ENCODE measurements around the gene KCNE4.
"Not testable (repeated sequence)": the region's sequence is repeated elsewhere in the genome, so short reads cannot be mapped to it uniquely, and the experiment has no call there.

KCNE4 gene

DNA sequence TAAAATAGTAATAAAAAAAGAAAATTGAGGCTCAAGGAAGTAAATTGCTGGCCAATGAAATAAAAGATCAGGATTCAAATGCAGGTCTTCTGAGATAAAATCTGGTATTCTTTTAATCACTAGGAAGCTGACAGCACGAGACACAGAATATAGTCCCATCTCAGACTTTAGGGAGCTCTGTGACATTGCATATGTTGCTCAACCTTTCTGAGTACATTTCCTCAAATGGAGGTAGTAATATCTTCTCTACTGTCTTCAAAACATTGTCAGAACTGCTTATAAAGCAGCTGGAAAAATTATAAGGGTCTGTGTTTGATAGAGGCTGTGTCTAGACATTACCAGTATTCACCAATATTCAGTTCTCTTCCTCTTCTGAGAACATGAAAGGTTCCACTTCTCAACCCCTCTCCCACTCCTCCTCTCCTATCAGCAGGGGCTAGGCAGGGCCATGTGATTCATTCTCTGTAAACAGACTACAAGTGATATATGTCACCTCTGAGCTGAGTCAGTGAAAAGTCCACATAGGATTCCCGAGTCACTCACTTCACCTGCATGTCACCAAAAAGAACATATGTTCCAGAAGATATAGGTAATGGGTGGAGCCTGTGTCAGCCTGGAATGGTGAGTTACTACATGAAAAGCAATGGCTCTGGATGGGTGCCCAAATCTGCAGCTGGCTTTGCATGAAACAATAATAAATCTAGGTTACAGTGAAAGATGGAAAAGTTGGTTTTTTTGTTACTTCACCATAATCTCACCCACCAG is 7.1 kb downstream of the KCNE4 start:
- no peak for DNase-seq

DNA sequence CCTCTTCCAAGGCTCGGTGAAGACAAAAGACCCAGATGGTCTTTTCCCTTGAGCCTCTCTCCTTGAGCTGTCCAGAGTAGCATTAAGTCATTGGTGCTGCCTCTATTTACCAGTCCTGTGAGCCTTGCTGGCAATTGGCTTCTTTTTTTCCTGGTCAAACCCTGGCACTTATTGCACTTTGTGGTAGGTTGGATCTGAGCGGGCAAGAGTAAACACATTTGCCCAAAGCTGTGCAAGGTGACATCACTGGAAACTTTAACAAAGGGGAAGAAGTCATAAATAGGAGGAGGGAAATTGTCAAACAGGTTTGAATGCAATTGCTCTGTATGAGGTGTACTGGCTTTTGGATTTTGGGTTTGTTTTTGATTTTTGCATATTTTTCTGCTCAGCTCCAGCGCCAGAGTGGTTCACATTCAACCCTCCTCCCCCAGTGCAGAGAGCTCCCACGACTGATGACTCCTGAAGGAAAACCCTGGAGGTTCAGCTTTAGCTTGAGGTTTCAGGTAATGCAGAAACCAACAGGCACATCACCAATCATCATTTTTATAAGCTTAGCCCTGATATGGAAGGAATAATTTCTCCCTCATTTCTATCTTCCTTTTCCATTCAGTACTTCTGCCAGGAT is 8.3 kb downstream of the KCNE4 start:
- DNase-seq: no peak

DNA sequence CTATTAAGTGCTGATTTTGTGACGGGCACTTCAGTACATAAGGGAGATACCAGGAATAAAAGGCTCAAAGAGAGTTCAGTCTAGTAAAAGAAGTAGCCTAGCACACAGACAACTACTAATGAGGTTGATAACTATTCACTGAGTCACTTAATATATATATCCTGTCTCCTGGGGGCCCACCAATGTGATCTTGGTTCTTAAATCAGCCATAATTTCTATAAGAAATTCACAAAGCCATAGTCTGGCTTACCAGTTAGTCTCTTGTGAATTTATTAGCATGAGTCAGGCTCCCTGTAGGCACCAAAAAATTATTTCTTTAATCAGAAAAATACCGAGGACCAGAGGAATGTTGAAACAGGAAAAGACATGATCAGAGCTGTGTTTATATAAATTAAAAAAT is 10.4 kb downstream of the KCNE4 start:
- DNase-seq: no peak

DNA sequence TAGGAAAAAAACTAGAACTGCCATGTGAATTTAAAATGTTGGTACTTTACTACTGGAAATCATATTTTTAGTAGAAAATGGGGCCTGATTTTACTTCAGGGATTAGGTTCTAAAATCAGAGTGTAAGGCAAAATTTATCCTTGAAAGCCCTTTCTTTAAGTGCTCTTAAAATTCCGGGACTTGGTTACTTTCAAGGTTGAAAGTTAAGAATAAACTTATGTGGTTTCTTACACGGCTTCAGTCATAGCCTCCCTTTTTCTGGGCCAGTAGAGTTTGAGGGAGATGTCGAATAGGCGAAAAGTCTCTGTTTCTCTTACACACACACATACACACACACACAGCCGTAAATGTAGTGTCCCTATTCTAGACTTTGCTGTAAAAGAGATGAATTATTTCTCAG is 13.1 kb downstream of the KCNE4 start:
- DNase-seq: no peak

DNA sequence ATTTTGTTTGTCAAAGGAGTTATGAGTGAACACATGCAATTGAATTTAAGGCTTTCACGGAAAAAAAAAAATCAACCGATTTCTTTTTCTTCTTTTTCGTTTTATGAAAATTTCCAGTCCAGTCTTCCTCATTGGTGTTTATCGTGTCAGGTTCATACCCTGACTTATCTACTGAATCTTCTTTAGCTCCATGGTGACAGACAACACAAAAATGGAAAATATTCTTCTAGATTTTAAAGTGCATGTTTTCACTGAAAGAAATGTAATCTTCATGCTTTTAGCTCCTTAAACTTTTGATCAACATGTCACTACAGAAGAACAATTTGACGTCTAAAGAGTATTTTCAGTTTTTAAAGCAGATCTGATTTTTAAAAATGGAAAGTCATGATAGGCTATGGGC is 14.7 kb downstream of the KCNE4 start:
- DNase-seq: no peak

DNA sequence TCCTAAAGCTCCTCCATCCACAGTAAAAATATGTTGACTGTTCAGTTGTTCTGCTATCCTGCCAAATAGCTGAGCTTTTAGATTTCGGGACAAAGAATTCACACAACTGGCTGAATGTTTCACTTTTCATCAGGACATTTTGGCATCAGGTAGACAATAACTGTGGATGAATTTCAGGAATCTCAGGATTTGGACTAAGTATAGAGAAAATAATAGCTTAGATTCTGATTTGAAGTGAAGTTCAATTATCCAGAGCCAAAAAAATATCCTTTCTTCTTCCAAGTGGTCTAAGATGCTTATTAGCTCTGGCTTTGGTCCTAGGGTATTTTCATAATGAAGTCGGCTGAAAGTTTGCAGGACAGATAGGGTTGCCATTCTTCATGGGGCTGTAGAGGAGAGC is 16.1 kb downstream of the KCNE4 start:
- no peak for DNase-seq

DNA sequence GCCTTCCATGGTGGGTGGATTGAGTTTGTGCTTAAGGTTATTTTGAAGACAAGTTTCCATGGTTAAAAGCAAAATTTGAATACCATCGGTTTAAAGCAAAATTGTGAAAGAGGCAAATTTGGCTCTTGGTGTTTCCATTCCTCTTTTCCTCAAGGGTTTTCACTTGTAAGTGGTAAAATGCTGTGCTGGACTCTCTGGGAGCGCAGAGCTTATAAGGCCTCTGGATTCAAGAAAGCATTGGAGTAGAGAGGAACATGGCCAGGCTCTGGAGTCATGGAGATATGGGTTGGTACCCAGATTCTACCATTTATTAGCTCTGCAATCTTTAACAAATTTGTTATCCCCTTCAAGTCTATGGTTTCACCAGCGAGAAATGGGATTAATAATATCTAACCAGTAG is 17.5 kb downstream of the KCNE4 start:
- DNase-seq: no peak

DNA sequence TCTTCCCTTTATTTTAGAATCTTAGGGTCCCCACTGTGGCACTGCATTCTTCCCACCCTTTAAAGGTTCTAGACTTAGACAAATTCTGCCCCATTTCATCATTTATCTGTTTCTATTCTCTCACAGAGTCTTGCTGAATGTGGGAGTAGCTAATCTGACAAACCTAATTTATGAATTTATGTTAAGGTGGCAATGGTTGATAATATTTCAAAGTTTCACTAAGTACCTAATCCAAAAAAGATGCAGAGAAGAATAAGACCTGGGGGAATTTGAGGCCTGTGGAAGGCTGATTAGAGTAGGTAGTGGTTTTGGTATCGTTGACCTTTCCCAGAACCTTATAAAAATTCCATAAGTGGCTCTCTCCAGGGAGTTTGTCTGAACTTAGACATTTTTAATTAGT is 18.0 kb downstream of the KCNE4 start:
- DNase-seq: no peak

DNA sequence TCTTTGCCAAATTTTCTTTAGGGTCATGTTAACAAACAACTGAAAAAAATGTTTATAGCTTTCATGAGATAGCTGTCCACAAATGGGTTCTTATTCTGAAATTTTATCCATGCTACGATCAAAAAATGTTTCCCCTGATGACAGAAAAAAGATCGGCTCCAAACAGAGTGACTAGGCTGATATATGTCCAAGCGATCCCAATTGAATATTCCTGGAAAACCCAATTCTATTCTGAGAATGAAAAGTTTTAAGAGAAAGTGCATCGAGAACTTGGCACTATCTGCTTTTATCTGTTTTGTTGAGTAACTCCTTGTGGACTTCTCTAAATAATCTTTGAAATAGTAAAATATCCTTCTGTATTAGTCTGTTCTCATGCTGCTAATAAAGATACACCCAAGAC is 19.1 kb downstream of the KCNE4 start:
- DNase-seq: no peak

DNA sequence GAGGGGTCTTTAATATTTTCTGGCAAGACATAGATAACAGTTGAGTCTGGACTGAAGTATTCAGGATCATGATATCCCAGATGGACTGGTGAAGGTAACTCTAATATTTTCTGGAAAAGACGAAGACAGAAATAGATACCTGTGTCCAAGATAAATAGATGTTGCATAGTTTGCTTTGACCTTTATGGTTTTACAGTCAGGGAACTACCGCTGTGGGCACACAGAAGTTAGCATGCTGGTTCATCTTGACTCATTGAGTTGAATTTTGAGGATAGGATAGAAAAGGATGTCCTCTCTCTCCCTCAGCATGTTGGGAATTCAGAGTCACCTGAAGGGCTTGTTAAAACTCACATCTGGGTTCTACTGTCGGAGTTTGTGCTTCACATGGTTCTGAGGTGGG is 20.8 kb downstream of the KCNE4 start:
- no peak for DNase-seq

DNA sequence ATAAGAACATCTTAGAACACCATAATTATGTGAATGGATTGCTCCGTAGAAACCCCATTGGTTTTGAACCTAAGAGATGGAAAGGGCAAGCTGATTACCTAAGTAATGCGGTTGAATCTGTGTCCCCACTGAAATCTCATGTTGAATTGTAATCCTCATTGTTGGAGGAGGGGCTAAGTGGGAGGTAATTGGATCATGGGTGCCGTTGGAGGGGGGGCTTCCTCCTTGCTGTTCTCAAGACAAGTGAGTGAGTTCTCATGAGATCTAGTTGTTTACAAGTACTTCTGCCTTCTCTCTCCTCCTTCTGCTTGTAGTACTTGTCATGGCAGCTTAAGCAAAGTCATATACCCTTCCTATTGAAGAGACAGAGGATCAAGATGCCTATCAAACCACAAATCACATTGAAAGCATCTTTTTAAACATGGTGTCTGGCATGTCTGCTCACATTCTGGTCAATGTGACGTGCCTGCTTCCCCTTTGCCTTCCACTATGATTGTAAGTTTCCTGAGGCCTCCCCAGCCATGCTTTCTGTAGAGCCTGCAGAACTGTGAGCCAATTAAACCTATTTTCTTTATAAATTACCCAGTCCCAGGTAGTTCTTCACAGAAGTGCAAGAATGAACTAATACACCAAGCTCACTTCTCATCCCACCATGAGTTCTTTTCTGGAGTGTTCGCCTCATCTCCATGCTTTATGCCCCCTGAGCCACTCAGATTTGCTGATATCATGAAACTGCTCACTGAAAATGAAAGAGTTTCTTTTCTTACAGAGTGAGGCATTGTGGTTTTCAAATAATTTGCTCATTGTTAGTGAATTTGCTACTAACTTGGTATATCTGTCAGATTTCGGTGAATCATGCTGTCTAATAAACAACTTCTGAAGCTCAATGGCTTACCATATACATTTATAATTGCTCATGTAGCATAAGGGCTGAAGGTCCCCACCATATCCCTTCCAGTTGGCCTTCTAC is 23.6 kb downstream of the KCNE4 start:
- no peak for DNase-seq

DNA sequence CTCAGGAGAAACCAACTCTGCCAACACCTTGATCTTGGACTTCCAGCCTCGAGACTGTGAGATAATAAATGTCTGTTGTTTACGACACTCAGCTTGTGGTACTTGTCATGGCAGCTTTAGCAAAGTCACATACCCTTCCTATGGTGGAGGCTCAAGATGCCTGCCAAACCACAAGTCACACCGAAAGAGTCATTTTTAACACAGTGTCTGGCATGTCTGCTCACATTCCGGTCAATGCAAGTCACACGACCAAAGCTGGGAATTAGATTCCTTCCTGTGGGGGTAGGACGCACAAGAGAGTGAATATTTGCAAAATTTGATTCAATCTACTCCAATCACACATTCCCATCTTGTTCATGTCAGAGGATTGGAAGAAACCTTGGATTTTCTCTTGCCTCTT is 24.6 kb downstream of the KCNE4 start:
- DNase-seq: no peak

DNA sequence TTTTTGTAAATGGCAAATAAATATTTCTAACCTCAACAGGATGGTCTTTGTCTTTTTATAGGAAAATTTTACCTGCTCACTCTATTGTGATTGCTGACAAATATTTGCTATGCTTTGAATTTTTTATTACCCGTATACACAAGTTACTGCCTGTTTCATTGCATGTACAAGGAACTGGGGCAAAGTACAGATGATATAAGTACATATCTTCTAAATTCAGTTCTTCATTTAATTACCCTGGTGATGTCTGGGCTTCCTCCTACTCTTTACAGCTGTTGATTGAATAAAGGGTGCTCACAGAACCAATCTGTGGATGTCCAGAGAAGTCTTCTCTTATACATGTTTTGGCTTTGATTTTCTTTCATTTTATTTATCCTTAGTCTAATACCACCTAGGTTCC is 26.5 kb downstream of the KCNE4 start:
- DNase-seq: no peak

DNA sequence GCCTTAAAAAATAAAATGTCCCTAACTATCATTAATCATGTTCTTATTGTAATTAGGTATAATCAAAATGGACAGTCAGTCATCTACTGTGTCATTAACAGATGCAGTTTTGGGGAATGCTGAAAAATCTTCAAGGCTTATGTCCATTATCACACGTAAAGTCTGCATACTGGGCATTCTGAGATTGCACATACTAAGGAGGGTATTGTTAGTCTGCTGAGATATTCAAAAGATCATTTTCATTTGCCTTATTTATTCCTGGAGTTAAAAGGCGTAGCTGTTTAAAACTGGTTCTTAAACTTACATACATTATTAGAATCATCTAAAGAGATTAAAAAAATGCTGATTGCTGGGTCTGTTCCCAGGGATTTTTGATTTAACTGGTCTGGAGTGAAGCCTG is 27.4 kb downstream of the KCNE4 start:
- no peak for DNase-seq

DNA sequence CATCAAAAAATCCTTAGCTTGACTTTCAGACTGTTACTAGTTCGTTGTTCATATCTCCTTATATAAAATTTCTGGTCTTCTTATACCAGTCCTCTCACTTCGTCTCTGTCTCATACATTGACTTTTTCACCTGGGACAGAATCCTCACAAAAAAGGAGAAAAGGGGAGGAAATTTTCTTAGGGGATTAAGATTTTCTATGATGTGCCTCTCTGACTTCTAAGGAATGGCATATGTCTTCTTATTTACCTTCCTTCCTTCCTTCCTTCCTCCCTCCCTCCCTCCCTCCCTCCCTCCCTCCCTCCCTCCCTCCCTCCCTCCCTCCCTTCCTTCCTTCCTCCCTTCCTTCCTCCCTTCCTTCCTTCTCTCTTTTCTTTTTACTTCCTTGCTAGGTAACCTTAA is 27.9 kb downstream of the KCNE4 start:
- DNase-seq: no peak

DNA sequence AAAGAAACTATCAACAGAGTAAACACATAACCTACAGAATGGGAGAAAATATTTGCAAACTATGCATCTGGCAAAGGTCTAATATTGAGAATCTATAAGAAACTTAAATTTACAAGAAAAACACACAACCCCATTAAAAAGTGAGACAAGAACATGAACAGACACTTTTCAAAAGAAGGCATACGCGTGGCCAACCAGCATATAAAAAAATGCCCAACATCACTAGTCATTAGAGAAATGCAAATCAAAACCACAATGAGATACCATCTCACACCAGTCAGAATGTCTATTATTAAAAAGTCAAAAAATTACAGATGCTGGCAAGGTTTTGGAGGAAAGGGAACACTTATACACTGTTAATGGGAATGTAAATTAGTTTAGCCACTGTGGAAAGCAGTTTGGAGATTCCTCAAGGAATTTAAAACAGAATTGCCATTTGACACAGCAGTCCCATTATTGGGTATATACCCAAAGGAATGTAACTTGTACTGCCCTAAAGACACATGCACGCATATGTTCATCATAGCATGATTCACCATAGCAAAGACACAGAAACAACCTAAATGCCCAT is 28.9 kb downstream of the KCNE4 start:
- DNase-seq: not testable (repeated sequence)

DNA sequence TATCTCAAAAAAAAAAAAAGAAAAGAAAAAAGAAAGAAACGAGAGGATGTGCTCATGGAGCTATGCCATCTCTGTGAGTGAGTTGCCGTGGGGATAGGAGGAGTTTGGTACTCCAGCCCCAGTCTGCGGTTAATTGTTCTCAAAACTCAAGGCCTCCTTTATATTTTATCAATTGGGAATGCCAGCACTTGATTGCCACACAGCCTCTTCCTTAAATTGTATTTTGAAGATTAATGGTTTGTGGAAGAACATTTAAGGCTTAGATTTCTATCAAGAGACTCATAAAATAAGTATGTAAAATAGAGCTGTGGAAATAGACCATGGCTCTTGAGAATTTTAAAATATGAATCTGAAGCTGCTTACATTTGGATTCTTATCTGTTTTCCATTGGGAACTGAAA is 29.8 kb downstream of the KCNE4 start:
- DNase-seq: no peak

DNA sequence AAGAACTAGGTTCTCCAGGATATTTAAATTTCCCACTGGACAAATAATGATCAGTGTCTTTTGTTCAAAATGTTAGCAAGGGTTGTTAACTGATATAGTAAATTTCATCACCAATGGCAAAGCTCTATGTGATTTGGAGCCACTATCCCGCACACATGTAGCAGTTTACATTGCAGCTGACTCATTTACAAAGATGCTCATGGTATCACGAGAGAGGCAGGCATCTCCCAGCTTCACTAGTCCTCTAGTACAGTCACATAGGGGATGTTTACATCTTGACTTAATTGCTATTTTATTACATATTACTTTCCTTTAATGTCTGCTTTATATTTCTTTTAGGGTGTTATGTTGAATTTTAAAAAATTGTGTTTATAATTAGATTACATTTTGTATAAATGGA is 30.7 kb downstream of the KCNE4 start:
- no peak for DNase-seq

DNA sequence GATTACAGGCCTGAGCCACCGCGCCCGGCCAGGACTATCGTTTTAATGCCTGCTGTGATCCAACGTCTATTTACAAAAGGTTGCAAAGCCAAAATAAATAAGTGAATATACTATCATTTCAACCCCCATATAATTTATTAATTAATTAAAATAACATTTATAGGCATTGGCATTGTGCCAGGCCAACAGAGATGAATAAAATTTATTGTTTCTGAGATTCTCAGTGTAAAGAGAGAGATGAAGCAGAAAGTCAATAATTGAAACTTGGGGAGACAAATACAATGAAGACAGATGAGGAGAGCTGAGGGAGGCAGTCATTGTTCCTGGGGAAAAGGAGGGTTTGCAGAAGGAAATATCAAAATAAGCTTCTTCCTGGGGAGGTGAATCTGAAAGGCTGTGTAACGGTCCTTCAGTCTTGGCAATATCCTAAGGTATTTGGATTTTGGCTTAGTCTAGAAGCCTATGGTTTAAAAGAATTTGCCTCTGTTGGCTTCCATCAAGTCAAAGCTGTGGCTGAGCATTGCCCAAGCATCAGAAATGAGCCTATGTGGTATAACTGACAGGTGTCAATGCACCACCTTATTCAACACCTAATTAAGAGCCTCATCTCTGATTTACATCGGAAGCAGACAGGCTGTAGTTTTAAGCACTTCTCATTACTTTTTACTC is 31.5 kb downstream of the KCNE4 start:
- no peak for DNase-seq

DNA sequence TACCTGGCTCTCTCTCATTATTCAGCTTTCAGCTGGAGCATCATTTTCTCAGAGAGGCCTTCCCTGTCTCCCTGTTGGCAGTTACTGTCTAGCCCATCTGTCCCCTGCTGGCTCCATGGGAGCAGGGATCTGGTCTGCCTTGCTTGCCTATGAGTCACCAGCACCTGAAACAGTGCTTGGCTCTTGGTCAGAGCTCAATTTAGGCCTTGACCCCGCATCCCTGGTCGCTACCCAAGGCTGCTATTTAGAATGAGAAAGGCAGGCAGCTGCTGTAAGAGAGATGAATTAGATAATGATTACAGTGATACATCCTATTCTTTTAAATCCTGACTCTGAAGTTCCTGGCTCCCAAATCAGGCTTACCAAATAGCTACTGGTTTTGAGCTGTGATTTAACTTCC is 32.9 kb downstream of the KCNE4 start:
- DNase-seq: no peak

DNA sequence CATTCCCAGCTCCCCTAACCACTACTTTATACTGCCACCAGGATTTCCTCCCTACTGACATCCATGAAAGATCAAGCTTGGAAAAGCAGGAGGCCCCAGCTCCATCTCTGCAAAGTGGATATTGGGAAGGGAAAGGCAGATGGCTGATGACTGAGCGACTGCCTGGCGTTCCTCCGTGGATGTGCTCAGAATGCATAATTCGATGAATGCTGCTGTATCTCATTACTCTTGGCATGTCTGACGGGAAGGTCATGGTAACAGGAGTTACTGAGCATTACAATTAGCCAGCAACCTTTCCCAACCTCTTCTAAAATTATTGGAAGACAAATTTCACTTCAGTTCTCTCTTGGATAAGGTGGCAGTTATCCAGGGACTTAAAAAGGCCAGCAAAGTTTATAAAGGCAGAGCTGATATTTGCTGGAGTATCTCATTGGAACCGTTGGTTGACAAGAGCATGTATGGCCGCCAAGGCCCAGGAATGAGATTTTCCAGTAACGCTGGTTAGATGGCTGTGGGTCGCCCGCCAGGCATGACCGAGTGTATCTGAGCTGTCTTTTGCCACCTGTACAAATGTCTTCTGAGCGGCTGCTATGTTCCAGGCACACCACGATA is 34.5 kb downstream of the KCNE4 start:
- DNase-seq: no peak

DNA sequence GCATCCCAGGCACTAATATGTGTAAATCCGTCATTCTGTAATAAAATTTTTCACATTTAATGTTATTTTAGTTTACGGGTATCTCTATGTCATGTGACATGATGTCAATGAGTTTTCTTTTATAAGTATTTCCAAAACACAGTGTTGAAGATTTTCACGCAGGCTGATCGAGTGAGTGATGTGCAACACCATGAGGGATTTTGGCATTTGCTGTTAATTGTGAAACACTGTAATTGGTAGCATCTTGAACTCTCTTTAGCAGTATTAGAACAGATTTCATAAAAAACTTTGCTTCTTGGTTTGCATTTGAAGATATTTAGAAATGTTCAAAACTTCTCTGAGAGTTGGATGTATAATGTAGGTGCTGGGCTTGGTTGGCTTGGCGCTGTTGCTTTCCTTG is 35.5 kb downstream of the KCNE4 start:
- no peak for DNase-seq

Measured in stimulated activated CD4-positive, alpha-beta T cell treated with anti-CD3 and anti-CD28 coated beads, Interleukin-4, amount 100 ng/mL, for 4 hours (primary cell).